AG04450 (cell line): Measurements from ENCODE around the gene OSBP2. TPM values are rescaled to one million over a fixed set of nuclear protein-coding genes. Genes with fewer than 3 reads are reported as not detected.
"Not testable (repeated sequence)": the region's sequence is repeated elsewhere in the genome, so short reads cannot be mapped to it uniquely, and the experiment has no call there.

Experiments used
- CTCF ChIA-PET: fragments of 300-600, 350-600 bp; formaldehyde crosslinking; extraction: SDS; loops from one replicate; lab custom pipeline; 2022; ENCODE audit warnings: antibody characterized with exemption, inconsistent platforms; lab: Charles Lee
- POLR2A ChIA-PET: fragments of 350-600 bp; formaldehyde crosslinking; extraction: SDS; loops from one replicate; lab custom pipeline; 2021; ENCODE audit warnings: antibody characterized with exemption, inconsistent platforms; lab: Yijun Ruan, JAX
- DNase-seq: peaks from one replicate; pipeline ENCODE4 v3.0.0-alpha.2; 2011; ENCODE audit warnings: low read depth, low spot score
- H3K27ac ChIP-seq: one replicate; pipeline ENCODE4 v1.5.1; 2012; ENCODE audit warnings: low read depth, low read length, control low read depth
- H3K27me3 ChIP-seq: one replicate; pipeline ENCODE4 v1.6.0; 2012; ENCODE audit warnings: low read length; ENCODE audit not compliant: control insufficient read depth, insufficient read depth
- H3K4me3 ChIP-seq: 2 replicates; pipeline ENCODE4 v1.5.1; 2011; ENCODE audit warnings: mild to moderate bottlenecking, low read depth, low read length, control low read depth
- H3K9me3 ChIP-seq: 2 replicates; pipeline ENCODE4 v1.5.1; 2012; ENCODE audit warnings: low read length; ENCODE audit not compliant: control insufficient read depth, insufficient read depth
- CTCF ChIP-seq: IDR thresholded peaks from 2 replicates; pipeline ENCODE4 v1.5.1; 2011; ENCODE audit warnings: low read depth, low read length, control low read depth, inconsistent platforms
- polyA plus RNA-seq: library from polyadenylated mRNA; depleted of rRNA; stranded (reverse); fragments of >200 nt; gene quantifications from 2 replicates; pipeline ENCODE4 v1.2.3, GENCODE V29; 2011

OSBP2 gene
- polyA plus RNA-seq, 1 experiment, result 1.8 TPM

- CTCF ChIA-PET, result interaction anchor here (0.6 kb wide), 1 partner anchor 18 kb away, joined by 4 read pairs; no protein-coding TSS in a partner anchor
- DNase-seq, result no peak
- no peaks in the 10 kb centered on the region for H3K9me3 ChIP-seq
- no peak for TF ChIP-seq CTCF
- no peak overlapping the region for H3K27ac ChIP-seq
- no peaks in the 10 kb centered on the region for H3K27me3 ChIP-seq
- POLR2A ChIA-PET, result no interaction called here
- no peak overlapping the region for H3K4me3 ChIP-seq
Measured at GRCh38 chr22:30702856-30703255, 8.2 kb downstream of the OSBP2 start.

GRCh38 chr22:30704978-30705377 lies 10.3 kb downstream of the OSBP2 start:
- Histone ChIP-seq H3K9me3 (no peaks in the 10 kb centered on the region), H3K27ac (no peak overlapping the region), H3K4me3 (no peak overlapping the region), H3K27me3 (no peaks in the 10 kb centered on the region)
- ChIA-PET CTCF (no interaction called here), POLR2A (no interaction called here)
- DNase-seq, result no peak
- TF ChIP-seq CTCF, result no peak

GRCh38 chr22:30705710-30706651 lies 11.3 kb downstream of the OSBP2 start:
- peak; percentile 15 for DNase-seq
- H3K27me3 ChIP-seq, result no peaks in the 10 kb centered on the region
- ChIA-PET POLR2A (interaction anchor here (0.6 kb wide), 1 partner anchor 83 kb away, joined by 6 read pairs; no protein-coding TSS in a partner anchor), CTCF (interaction anchor here (0.5 kb wide), 1 partner anchor 450 kb away, joined by 3 read pairs; no protein-coding TSS in a partner anchor)
- H3K4me3 ChIP-seq, result no peak overlapping the region
- no peak overlapping the region for H3K27ac ChIP-seq
- no peaks in the 10 kb centered on the region for H3K9me3 ChIP-seq
- TF ChIP-seq CTCF, result no peak

GRCh38 chr22:30709980-30710379 lies 15.3 kb downstream of the OSBP2 start:
- DNase-seq, CTCF ChIA-PET, H3K27ac ChIP-seq, H3K4me3 ChIP-seq, H3K27me3 ChIP-seq, H3K9me3 ChIP-seq, POLR2A ChIA-PET: not testable (repeated sequence)

GRCh38 chr22:30712094-30712493 lies 17.4 kb downstream of the OSBP2 start:
- H3K4me3 ChIP-seq, result no peak overlapping the region
- no peak overlapping the region for H3K27ac ChIP-seq
- DNase-seq, result no peak
- no peaks in the 10 kb centered on the region for H3K27me3 ChIP-seq
- CTCF ChIA-PET, result no interaction called here
- POLR2A ChIA-PET, result no interaction called here
- no peaks in the 10 kb centered on the region for H3K9me3 ChIP-seq
- TF ChIP-seq CTCF, result no peak
